ENCODE data around the gene BZW1.

DNA sequence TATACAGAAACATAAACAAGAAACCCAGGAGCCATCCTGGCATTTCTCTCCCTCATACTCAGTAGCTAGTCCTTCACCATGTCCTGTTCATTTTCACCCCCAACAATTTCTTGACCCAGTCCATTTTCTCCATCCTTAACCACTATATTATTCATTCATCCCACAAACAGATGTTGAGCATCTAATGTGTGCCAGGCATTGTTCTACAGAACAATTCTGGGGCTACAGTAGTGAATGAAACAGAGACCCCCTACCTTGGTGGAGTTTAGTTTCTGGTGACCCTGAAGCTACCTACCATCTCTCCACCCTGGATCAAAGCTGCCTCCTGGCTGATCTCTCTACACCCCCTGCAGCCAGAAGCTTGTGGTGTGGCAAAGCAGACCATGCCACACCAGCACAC is 27.5 kb upstream of the BZW1 start:
- TF ChIP-seq L3MBTL2 (conservative IDR thresholded peaks at IDR 0.05): no peak
- no peak for TF ChIP-seq SUZ12 (IDR thresholded peaks at IDR 0.05)
- no peak for TF ChIP-seq ZNF384 (IDR thresholded peaks at IDR 0.05)
- no peak for TF ChIP-seq SP1 (IDR thresholded peaks at IDR 0.05)
- TF ChIP-seq TARDBP (IDR thresholded peaks at IDR 0.05): no peak
- no peak for TF ChIP-seq LEF1 (IDR thresholded peaks at IDR 0.05; ENCODE audit: borderline replicate concordance)
- no peak for TF ChIP-seq ARNT (IDR thresholded peaks at IDR 0.05)
- no peak for TF ChIP-seq ELF4 (IDR thresholded peaks at IDR 0.05)
- TF ChIP-seq FOXM1 (IDR thresholded peaks at IDR 0.05; ENCODE audit: borderline replicate concordance): no peak
- TF ChIP-seq FOXK2 (IDR thresholded peaks at IDR 0.05): no peak
- TF ChIP-seq HDGF (IDR thresholded peaks at IDR 0.05; ENCODE audit: borderline replicate concordance): no peak
